ENCODE data around the gene PWWP2B. TPM values are rescaled to one million over a fixed set of nuclear protein-coding genes. Genes with fewer than 3 reads are reported as not detected.

Gene PWWP2B
- total RNA-seq, 1 experiment from 2014 or later = 51.6 TPM

GRCh38 chr10:132460071-132460470 is 63.1 kb downstream of the PWWP2B start:
- no TSS peak for BruUV-seq (replicated peaks)
- no peak for DNase-seq (ENCODE audit: low read depth, low spot score)
- TF ChIP-seq TCF7L2 (IDR thresholded peaks at IDR 0.05; ENCODE audit: low read depth, low read length) = no peak
- no peak for TF ChIP-seq POLR2AphosphoS5 (IDR thresholded peaks at IDR 0.05; ENCODE audit: low read depth, low read length)
- no peak for TF ChIP-seq SIN3A (IDR thresholded peaks at IDR 0.05; ENCODE audit: borderline replicate concordance, insufficient read depth, low read depth, low read length)
- no peak for TF ChIP-seq CTCF (IDR thresholded peaks at IDR 0.05)
- no peak for TF ChIP-seq REST (IDR thresholded peaks at IDR 0.05; ENCODE audit: insufficient read depth in 1 of 2, low read depth in 2 of 2, low read length in 1 of 2)
- ATAC-seq = no peak
- no peaks in the 10 kb centered on the region for H3K27me3 ChIP-seq (ENCODE audit: control insufficient read depth, insufficient read depth, low read length)
- H3K4me1 ChIP-seq (ENCODE audit: control insufficient read depth, insufficient read depth, low read length) = peaks cover 25% of the 10 kb centered on the region
- no peaks in the 10 kb centered on the region for H3K36me3 ChIP-seq (ENCODE audit: control insufficient read depth, insufficient read depth, low read length)
- no peak overlapping the region for H3K27ac ChIP-seq (ENCODE audit: low read length)
- CTCF ChIA-PET = interaction anchor here (0.6 to 1.0 kb wide), 6 partner anchors 28 to 480 kb away, joined by 3 to 6 read pairs (median 4); no protein-coding TSS in a partner anchor
- no peak overlapping the region for H3K4me3 ChIP-seq (ENCODE audit: low read depth in 2 of 2, low read length in 2 of 2)
- no peaks in the 10 kb centered on the region for H3K9me3 ChIP-seq (ENCODE audit: control insufficient read depth, insufficient read depth, low read depth, low read length)
- POLR2A ChIA-PET = interaction anchor here (0.6 kb wide), 1 partner anchor 91 kb away, joined by 3 read pairs; no protein-coding TSS in a partner anchor
- in situ Hi-C loops (cut with HindIII; ENCODE audit: low pct_unique_long_range_greater_than_20kb, low sequenced_read_pairs) (no loop called here), intact Hi-C loops (cut with micrococcal nuclease; ENCODE audit: unreplicated experiment) (no loop called here)

- BruUV-seq (replicated peaks) = no TSS peak
- ATAC-seq (no peak), DNase-seq (ENCODE audit: low read depth, low spot score) (no peak)
- Histone ChIP-seq H3K27me3 (ENCODE audit: control insufficient read depth, insufficient read depth, low read length) (no peaks in the 10 kb centered on the region), H3K36me3 (ENCODE audit: control insufficient read depth, insufficient read depth, low read length) (no peaks in the 10 kb centered on the region), H3K4me3 (ENCODE audit: low read depth in 2 of 2, low read length in 2 of 2) (no peak overlapping the region), H3K27ac (ENCODE audit: low read length) (no peak overlapping the region), H3K9me3 (ENCODE audit: control insufficient read depth, insufficient read depth, low read depth, low read length) (no peaks in the 10 kb centered on the region), H3K4me1 (ENCODE audit: control insufficient read depth, insufficient read depth, low read length) (peaks cover 25% of the 10 kb centered on the region)
- intact Hi-C loops (cut with micrococcal nuclease; ENCODE audit: unreplicated experiment) (no loop called here), in situ Hi-C loops (cut with HindIII; ENCODE audit: low pct_unique_long_range_greater_than_20kb, low sequenced_read_pairs) (no loop called here)
- no peak for TF ChIP-seq TCF7L2 (IDR thresholded peaks at IDR 0.05; ENCODE audit: low read depth, low read length)
- TF ChIP-seq REST (IDR thresholded peaks at IDR 0.05; ENCODE audit: insufficient read depth in 1 of 2, low read depth in 2 of 2, low read length in 1 of 2) = no peak
- no peak for TF ChIP-seq CTCF (IDR thresholded peaks at IDR 0.05)
- TF ChIP-seq SIN3A (IDR thresholded peaks at IDR 0.05; ENCODE audit: borderline replicate concordance, insufficient read depth, low read depth, low read length) = no peak
- no peak for TF ChIP-seq POLR2AphosphoS5 (IDR thresholded peaks at IDR 0.05; ENCODE audit: low read depth, low read length)
- POLR2A ChIA-PET = interaction anchor here (0.6 kb wide), 1 partner anchor 92 kb away, joined by 3 read pairs; no protein-coding TSS in a partner anchor
- CTCF ChIA-PET = interaction anchor here (0.7 kb wide), 3 partner anchors 27 to 158 kb away, joined by 4 to 6 read pairs (median 4); no protein-coding TSS in a partner anchor
These were observed 63.7 kb downstream of the PWWP2B start for GRCh38 chr10:132460691-132461090.

Data from Panc1 (cell line).